Prostate gland (tissue), 2 donors: ENCODE data around the gene HPN. TPM values are rescaled to one million over a fixed set of nuclear protein-coding genes. Genes with fewer than 3 reads are reported as not detected.

ENCODE experiments used
- DNase-seq: peaks from one replicate; pipeline ENCODE4 v3.0.0-alpha.2; 2019; ENCODE audit warnings: low spot score
- H3K27ac ChIP-seq, 2 donors: fragments of 200-600 bp; sonication (generic); 2 replicates each; pipeline ENCODE4 v1.5.1; 2017 to 2019
- H3K27me3 ChIP-seq: fragments of 200-600 bp; sonication (generic); replicated peaks from 2 replicates; pipeline ENCODE4 v1.5.1; 2019; ENCODE audit not compliant: insufficient read depth
- H3K36me3 ChIP-seq, 2 donors: fragments of 200-600 bp; sonication (generic); 1 replicate in 1 of 2; 2 replicates in 1 of 2; pipeline versions ENCODE4 v1.5.1 to v1.8.1; 2017 to 2019
- H3K4me1 ChIP-seq: fragments of 200-600 bp; sonication (generic); replicated peaks from 2 replicates; pipeline ENCODE4 v1.5.1; 2019
- H3K4me3 ChIP-seq, 2 donors: fragments of 200-600 bp; sonication (generic); 2 replicates each; pipeline ENCODE4 v1.5.1; 2017 to 2019
- H3K9me3 ChIP-seq: fragments of 200-600 bp; sonication (generic); 2 replicates; pipeline ENCODE4 v1.5.1; 2017
- POLR2A ChIP-seq: fragments of 450-650 bp; IDR thresholded peaks from one replicate; pipeline ENCODE4 v1.6.1; 2016; ENCODE audit warnings: antibody characterized with exemption, mild to moderate bottlenecking
- POLR2AphosphoS5 ChIP-seq: sonication (generic); formaldehyde crosslinking; IDR thresholded peaks from one replicate; pipeline ENCODE4 v1.6.1; 2017; ENCODE audit warnings: antibody characterized with exemption
- WGBS: methylation state at CpG from one replicate; pipeline ENCODE4 v1.1.5; 2018; 5-methylcytosine and 5-hydroxymethylcytosine counted together
- intact Hi-C: fragments of 100-400 bp; cut with DNase I; formaldehyde crosslinking; loops from one replicate; pipeline ENCODE4 v1.14.2; 2022
- total RNA-seq, 2 donors: library from RNA; depleted of rRNA; stranded (reverse); fragments of >200 nt; gene quantifications; one replicate each; pipeline ENCODE4 v1.1.0, GENCODE V29; 2016
- TF ChIP-seq, protein P1 (sequence below), 4 experiments: fragments of 200-600 bp in 2 of 4; fragments of 450-650 bp in 2 of 4; sonication (generic) in 2 of 4; IDR thresholded peaks; 1 replicate in 3 of 4; 2 replicates in 1 of 4; pipeline ENCODE4 v1.5.1; 2016 to 2019; ENCODE audit warnings: antibody characterized with exemption in 4 of 4, mild to moderate bottlenecking in 2 of 4, moderate library complexity in 2 of 4

Gene HPN
- total RNA-seq, 2 donors from 2014 or later, result 14.8 to 22.6 TPM

DNA sequence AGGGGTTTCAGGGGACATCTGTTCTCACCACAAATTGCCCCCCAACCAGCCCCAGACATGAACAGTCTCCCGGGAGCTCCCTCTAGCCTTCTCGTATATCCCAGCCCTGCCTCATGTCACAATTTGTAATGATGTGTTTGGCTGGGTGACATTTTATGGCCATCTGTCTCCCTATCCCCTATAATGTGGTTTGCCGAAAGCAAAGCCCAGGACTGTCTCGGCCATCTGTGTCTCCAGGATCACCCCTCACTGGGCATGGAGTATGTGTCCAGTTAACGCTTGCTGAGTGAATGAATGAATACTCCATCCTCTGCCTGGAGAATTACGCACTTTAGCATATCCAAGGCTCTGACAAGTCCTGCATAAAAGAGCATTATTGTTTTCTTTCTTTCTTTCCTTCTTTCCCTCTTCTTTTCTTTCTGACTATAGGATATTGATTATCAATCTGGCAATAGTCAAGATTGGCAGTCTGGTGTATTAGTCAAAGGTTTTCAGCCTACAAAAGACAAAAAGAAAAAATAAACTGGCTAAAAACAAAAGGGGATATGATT, 15.1 kb downstream of the HPN start:
- no peak for TF ChIP-seq POLR2AphosphoS5
- H3K9me3 ChIP-seq, result no peaks in the 10 kb centered on the region
- no peak overlapping the region for H3K27ac ChIP-seq
- no peaks in the 10 kb centered on the region for H3K27me3 ChIP-seq
- H3K4me1 ChIP-seq, result no peaks in the 10 kb centered on the region
- intact Hi-C loops, result no loop called here
- WGBS, result 68% methylated on average over 6 of the region's 6 CpGs
- H3K36me3 ChIP-seq, result no peaks in the 10 kb centered on the region
- no peak for DNase-seq
- no peak overlapping the region for H3K4me3 ChIP-seq

DNA sequence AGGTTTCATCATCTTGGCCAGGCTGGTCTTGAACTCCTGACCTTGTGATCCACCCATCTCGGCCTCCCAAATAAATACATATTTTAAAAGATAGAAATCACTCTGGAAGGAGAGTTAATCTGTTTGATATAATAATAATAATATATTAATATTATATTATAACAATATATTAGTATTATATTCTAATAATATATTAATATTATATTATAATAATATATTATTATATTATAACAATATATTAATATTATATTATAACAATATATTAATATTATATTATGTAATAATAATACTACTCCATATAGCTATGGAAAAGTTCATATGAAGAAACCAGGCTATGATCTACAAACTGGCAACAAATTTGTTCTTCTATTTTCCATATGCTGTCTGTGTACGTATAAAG, 16.8 kb downstream of the HPN start:
- H3K27ac ChIP-seq, result no peak overlapping the region
- no peaks in the 10 kb centered on the region for H3K4me1 ChIP-seq
- TF ChIP-seq POLR2A (no peak), POLR2AphosphoS5 (no peak)
- TF ChIP-seq, protein P1, sequence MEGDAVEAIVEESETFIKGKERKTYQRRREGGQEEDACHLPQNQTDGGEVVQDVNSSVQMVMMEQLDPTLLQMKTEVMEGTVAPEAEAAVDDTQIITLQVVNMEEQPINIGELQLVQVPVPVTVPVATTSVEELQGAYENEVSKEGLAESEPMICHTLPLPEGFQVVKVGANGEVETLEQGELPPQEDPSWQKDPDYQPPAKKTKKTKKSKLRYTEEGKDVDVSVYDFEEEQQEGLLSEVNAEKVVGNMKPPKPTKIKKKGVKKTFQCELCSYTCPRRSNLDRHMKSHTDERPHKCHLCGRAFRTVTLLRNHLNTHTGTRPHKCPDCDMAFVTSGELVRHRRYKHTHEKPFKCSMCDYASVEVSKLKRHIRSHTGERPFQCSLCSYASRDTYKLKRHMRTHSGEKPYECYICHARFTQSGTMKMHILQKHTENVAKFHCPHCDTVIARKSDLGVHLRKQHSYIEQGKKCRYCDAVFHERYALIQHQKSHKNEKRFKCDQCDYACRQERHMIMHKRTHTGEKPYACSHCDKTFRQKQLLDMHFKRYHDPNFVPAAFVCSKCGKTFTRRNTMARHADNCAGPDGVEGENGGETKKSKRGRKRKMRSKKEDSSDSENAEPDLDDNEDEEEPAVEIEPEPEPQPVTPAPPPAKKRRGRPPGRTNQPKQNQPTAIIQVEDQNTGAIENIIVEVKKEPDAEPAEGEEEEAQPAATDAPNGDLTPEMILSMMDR (IDR thresholded peaks at IDR 0.05), result no peak
- intact Hi-C loops, result no loop called here
- no peak overlapping the region for H3K4me3 ChIP-seq
- no peak for DNase-seq
- no peaks in the 10 kb centered on the region for H3K27me3 ChIP-seq
- 58% methylated on average over 2 of the region's 2 CpGs for WGBS
- no peaks in the 10 kb centered on the region for H3K9me3 ChIP-seq
- no peaks in the 10 kb centered on the region for H3K36me3 ChIP-seq

DNA sequence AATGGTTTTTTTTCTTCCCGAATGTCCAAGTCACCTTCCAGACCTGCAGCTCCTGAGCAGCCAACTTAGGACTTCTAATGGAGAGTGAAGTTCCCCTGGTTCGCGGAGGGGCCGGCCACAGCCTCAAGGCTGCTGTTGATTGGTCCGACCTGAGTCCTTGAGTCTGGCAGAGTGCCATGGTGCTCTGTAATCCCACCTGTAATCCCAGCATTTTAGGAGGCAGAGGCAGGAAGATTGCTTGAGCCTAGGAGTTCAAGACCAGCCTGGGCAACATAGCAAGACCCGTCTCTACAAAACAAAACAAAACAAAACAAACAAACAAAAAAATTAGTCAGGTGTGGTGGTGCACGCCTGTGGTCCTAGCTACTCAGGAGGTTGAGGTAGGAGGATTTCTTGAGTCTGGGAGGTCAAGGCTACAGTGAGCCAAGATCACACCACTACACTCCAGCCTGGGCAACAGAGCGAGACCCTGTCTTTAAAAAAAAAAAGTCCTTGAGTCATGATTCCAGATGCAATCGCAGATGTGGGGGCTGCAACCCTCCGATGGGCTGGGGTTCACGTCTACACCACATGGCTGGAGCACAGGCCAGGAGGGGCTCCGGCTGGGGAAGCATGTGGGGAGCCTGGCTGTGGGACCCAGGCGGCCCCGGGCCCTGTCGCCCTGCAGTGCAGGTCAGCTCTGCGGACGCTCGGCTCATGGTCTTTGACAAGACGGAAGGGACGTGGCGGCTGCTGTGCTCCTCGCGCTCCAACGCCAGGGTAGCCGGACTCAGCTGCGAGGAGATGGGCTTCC, 17.7 kb downstream of the HPN start:
- 93% methylated on average over 26 of the region's 26 CpGs for WGBS

DNA sequence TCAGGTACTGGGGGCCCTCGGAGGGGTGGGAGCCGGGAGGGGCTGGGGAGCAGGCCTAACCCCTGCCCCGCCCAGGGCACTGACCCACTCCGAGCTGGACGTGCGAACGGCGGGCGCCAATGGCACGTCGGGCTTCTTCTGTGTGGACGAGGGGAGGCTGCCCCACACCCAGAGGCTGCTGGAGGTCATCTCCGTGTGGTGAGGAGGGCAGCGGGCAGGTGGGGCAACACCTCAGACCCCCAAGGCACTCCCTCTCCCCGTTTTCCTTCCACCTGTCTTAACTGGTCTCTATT, 18.2 kb downstream of the HPN start:
- no peak for TF ChIP-seq POLR2AphosphoS5
- TF ChIP-seq POLR2A, result no peak
- TF ChIP-seq, protein P1 (IDR thresholded peaks at IDR 0.05), result no peak
- no peak overlapping the region for H3K4me3 ChIP-seq
- no peak for DNase-seq
- H3K36me3 ChIP-seq, result no peaks in the 10 kb centered on the region
- H3K9me3 ChIP-seq, result no peaks in the 10 kb centered on the region
- no peaks in the 10 kb centered on the region for H3K27me3 ChIP-seq
- H3K27ac ChIP-seq, result no peak overlapping the region
- intact Hi-C loops, result no loop called here
- 84% methylated on average over 15 of the region's 15 CpGs for WGBS
- no peaks in the 10 kb centered on the region for H3K4me1 ChIP-seq

More for the DNA sequence above, 17.7 kb downstream of the HPN start:
- TF ChIP-seq POLR2A (no peak), POLR2AphosphoS5 (no peak)
- TF ChIP-seq, protein P1 (IDR thresholded peaks at IDR 0.05), result no peak
- intact Hi-C loops, result no loop called here
- no peaks in the 10 kb centered on the region for H3K4me1 ChIP-seq
- no peaks in the 10 kb centered on the region for H3K9me3 ChIP-seq
- H3K36me3 ChIP-seq, result no peaks in the 10 kb centered on the region
- H3K27ac ChIP-seq, result no peak overlapping the region
- no peak overlapping the region for H3K4me3 ChIP-seq
- H3K27me3 ChIP-seq, result no peaks in the 10 kb centered on the region
- no peak for DNase-seq

DNA sequence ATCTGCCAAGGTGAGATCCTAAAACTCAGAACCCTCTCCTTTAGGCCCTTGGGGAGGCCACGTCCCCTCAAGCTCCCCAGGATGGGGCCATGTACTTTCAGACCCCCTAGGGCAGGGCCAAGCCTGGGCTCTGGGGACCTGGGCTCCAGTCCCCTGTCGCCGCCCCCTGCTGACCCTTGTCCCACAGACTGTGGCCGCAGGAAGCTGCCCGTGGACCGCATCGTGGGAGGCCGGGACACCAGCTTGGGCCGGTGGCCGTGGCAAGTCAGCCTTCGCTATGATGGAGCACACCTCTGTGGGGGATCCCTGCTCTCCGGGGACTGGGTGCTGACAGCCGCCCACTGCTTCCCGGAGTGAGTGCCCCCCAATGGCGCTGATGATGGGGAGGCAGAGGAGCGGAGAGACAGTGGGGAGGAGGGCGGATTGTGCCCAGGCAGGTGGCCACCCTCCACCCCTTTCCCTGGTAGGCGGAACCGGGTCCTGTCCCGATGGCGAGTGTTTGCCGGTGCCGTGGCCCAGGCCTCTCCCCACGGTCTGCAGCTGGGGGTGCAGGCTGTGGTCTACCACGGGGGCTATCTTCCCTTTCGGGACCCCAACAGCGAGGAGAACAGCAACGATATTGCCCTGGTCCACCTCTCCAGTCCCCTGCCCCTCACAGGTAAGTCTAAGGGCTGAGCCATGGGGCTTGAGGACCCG, 18.8 kb downstream of the HPN start:
- Histone ChIP-seq H3K27ac (no peak overlapping the region), H3K36me3 (no peaks in the 10 kb centered on the region), H3K27me3 (no peaks in the 10 kb centered on the region), H3K4me1 (no peaks in the 10 kb centered on the region), H3K4me3 (no peak overlapping the region), H3K9me3 (no peaks in the 10 kb centered on the region)
- no peak for DNase-seq
- TF ChIP-seq, protein P1 (IDR thresholded peaks at IDR 0.05), result no peak
- TF ChIP-seq POLR2A (no peak), POLR2AphosphoS5 (no peak)
- WGBS, result 93% methylated on average over 29 of the region's 29 CpGs
- intact Hi-C loops, result no loop called here
